Ascending aorta (tissue), 2 donors: ENCODE measurements around the gene SLC35F3. TPM values are rescaled to one million over a fixed set of nuclear protein-coding genes. Genes with fewer than 3 reads are reported as not detected.

ENCODE experiments used
- DNase-seq, 2 donors: peaks; one replicate each; pipeline ENCODE4 v3.0.0-alpha.2; 2019; ENCODE audit warnings: low spot score in 2 of 2
- H3K27ac ChIP-seq, 2 donors: fragments of 200-600 bp; sonication (generic); one replicate each; pipeline ENCODE4 v1.5.1; 2016 to 2017; ENCODE audit warnings: mild to moderate bottlenecking in 1 of 2
- H3K27me3 ChIP-seq: fragments of 200-600 bp; sonication (generic); one replicate; pipeline ENCODE4 v1.5.1; 2017
- H3K36me3 ChIP-seq, 2 donors: fragments of 200-600 bp; sonication (generic); one replicate each; pipeline ENCODE4 v1.5.1; 2016
- H3K4me1 ChIP-seq, 2 donors: fragments of 200-600 bp; sonication (generic); one replicate each; pipeline ENCODE4 v1.5.1; 2016 to 2017; ENCODE audit warnings: mild to moderate bottlenecking in 1 of 2
- H3K4me3 ChIP-seq, 2 donors: fragments of 200-600 bp; sonication (generic); one replicate each; pipeline ENCODE4 v1.5.1; 2016 to 2017; ENCODE audit warnings: mild to moderate bottlenecking in 1 of 2
- H3K9me3 ChIP-seq, 2 donors: fragments of 200-600 bp; sonication (generic); one replicate each; pipeline ENCODE4 v1.5.1; 2016
- intact Hi-C: fragments of 100-400 bp; cut with DNase I; formaldehyde crosslinking; loops from one replicate; pipeline ENCODE4 v1.15.1; 2023
- total RNA-seq: library from RNA; depleted of rRNA; stranded (reverse); fragments of >200 nt; gene quantifications from one replicate; pipeline ENCODE4 v1.1.0, GENCODE V29; 2016
- TF ChIP-seq, protein P1 (sequence below), 3 experiments: fragments of 200-600 bp in 2 of 3; fragments of 450-650 bp in 1 of 3; sonication (generic) in 2 of 3; IDR thresholded peaks; one replicate each; pipeline ENCODE4 v1.5.1; 2016 to 2019; ENCODE audit warnings: antibody characterized with exemption in 3 of 3, mild to moderate bottlenecking in 1 of 3, moderate library complexity in 1 of 3

Gene SLC35F3
- total RNA-seq, 1 donor from 2014 or later: 1.4 TPM

DNA sequence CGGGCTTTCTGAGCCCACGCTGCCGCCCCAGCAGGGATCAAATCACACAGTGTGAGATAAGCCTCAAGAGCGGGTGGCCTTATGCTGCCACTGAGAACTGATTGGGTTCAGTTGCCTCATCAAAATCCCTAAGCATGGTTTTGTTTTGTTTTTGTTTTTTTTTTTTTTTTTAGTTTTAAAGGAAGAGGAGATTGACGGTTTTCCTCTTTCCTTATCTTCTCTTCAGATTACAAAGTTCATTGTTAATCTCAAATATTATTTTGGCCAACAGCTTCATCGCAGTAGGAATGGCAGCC lies 469.4 kb downstream of the SLC35F3 start:
- intact Hi-C loops: loop anchor here (2.0 kb wide), 2 partner anchors 755 to 1131 kb away; partner anchors contain the start of genes B3GALNT2 and TOMM20
- Histone ChIP-seq H3K9me3 (no peaks in the 10 kb centered on the region), H3K36me3 (peaks cover 15 to 16% of the 10 kb centered on the region in 2 donors), H3K27me3 (no peaks in the 10 kb centered on the region), H3K4me3 (peak overlapping the region; percentile 91 to 92), H3K27ac (peak overlapping the region; percentile 91 to 97), H3K4me1 (peaks cover 3 to 15% of the 10 kb centered on the region in 2 donors)
- no peak for DNase-seq
- TF ChIP-seq, protein P1, sequence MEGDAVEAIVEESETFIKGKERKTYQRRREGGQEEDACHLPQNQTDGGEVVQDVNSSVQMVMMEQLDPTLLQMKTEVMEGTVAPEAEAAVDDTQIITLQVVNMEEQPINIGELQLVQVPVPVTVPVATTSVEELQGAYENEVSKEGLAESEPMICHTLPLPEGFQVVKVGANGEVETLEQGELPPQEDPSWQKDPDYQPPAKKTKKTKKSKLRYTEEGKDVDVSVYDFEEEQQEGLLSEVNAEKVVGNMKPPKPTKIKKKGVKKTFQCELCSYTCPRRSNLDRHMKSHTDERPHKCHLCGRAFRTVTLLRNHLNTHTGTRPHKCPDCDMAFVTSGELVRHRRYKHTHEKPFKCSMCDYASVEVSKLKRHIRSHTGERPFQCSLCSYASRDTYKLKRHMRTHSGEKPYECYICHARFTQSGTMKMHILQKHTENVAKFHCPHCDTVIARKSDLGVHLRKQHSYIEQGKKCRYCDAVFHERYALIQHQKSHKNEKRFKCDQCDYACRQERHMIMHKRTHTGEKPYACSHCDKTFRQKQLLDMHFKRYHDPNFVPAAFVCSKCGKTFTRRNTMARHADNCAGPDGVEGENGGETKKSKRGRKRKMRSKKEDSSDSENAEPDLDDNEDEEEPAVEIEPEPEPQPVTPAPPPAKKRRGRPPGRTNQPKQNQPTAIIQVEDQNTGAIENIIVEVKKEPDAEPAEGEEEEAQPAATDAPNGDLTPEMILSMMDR (IDR thresholded peaks at IDR 0.05): no peak
